Stimulated activated CD4-positive, alpha-beta T cell treated with anti-CD3 and anti-CD28 coated beads, Interleukin-2, amount 100 ng/mL, for 24 hours (primary cell): ENCODE measurements around the gene EDDM13.
"Not testable (repeated sequence)": the region's sequence is repeated elsewhere in the genome, so short reads cannot be mapped to it uniquely, and the experiment has no call there.

ENCODE experiments used
- DNase-seq, 2 donors: peaks; one replicate each; pipeline ENCODE4 v3.0.0-alpha.2; 2020

Gene EDDM13, protein sequence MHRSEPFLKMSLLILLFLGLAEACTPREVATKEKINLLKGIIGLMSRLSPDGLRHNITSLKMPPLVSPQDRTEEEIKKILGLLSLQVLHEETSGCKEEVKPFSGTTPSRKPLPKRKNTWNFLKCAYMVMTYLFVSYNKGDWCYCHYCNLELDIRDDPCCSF

GRCh38 chr19:56272161-56272798 is at the start of gene EDDM13:
TSS of gene EDDM13 (plus strand) at chr19:56272748. CDS start at chr19:56272835, 87 bp downstream.
- no peak for DNase-seq

DNA sequence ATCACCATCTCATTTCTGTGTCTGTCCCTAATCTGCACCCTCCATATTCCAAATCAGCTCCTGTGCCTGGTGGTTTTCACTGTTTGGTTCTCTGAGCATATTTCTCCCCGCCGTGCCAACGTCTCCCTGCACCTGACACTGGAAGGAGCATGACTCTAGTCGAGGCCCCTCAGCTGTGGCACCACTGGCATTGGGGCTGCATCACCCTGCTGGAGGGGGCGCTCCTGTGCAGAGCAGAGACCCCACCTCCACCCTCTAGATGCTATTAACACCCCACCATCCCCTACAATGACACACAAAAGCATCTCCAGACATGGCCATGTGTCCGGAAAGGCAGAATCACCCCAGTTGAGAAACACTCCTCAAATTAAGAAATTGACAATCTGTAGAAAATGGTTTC is 49.6 kb upstream of the EDDM13 start:
- no peak for DNase-seq

GRCh38 chr19:56223481-56223880 is 49.1 kb upstream of the EDDM13 start:
- no peak for DNase-seq

GRCh38 chr19:56245121-56245740 is 27.3 kb upstream of the EDDM13 start:
- no peak for DNase-seq

DNA sequence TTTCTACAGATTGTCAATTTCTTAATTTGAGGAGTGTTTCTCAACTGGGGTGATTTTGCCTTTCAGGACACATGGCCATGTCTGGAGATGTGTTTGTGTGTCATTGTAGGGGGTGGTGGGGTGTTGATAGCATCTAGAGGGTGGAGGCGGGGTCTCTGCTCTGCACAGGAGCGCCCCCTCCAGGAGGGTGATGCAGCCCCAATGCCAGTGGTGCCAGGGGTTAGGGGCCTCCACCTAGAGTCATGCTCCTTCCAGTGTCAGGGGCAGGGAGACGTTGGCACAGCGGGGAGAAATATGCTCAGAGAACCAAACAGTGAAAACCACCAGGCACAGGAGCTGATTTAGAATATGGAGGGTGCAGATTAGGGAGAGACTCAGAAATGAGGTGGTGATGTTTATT is 26.8 kb upstream of the EDDM13 start:
- DNase-seq = not testable (repeated sequence)

DNA sequence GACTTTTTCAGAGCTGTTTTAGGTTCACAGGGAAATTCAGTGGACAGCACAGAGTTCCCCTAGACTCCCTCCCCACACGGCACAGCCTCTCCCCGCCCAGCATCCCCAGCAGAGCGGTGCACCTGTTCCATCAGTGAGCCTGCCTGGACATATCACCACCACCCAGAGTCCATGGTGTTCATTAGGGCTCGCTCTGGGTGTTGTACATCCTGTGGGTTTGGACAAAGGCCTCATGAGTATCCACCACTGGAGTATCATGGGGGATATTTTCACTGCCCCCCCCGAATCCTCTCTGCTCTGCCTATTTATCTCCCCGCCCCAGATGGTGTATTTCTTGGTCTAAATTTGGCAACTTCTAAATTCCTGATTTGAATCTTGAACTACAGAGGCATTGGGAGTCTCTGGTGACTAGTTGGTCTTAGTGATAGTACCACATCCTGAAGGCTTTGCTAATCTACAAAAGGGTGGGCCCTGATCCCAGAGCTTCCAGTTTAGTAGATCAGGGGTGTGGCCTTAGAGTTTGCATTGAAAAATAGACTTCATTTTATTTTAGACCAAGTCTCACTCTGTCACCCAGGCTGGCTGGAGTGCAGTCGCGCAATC is 23.7 kb upstream of the EDDM13 start:
- not testable (repeated sequence) for DNase-seq

DNA sequence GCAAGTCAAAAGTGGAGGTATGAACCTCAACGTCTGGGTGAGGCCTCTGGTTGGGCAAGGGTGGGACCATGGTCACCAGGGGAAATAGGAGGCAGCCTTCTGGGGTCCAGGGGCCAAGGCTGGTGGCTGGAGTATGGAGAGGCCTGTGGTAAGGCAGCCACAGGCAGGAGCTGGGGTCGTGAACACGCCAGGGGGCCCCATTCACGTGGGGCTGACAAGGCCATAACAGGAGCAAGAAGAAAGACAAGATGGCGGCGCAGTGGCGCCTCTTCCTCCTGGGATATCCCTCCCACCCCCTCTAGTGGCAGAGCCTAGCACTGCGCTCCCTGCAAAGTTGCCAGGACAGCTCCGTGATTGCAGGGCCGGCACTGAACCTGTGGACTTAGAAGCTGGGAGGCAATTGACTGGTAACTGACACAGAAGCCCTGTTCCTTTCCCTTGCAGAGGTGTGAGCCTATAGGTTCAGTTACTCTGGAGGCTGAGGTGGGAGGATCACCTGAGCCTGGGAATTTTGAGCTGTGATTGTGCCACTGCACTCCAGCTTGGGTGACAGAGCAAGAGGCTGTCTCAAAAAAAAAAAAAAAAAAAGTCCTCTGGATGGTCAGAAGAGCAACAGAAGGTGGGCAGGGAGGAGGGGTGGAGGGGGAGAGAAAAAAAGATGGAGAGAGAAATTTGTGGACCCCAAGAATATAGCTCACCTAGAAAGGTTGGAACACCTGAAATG is 19.7 kb upstream of the EDDM13 start:
- DNase-seq = peak; percentile 80 to 82

DNA sequence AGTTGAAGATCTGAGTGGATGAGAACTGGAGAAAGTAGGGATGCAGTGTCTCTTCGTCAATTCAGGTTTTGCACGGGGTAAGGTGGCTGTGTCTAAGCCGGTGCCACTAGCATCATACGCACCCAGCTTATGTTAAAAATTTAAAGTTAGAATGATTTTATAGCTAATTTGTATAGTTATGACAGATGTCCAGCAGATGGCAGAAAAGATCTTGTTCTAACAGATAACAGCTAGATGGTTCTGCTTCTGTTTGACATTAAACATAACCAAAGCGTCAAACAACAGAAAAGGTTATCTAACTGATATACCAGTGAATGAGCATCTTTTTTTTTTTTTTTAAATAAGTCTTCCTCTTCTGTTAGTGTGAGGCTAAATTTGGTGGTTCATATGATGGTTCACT is 18.8 kb upstream of the EDDM13 start:
- DNase-seq = no peak

DNA sequence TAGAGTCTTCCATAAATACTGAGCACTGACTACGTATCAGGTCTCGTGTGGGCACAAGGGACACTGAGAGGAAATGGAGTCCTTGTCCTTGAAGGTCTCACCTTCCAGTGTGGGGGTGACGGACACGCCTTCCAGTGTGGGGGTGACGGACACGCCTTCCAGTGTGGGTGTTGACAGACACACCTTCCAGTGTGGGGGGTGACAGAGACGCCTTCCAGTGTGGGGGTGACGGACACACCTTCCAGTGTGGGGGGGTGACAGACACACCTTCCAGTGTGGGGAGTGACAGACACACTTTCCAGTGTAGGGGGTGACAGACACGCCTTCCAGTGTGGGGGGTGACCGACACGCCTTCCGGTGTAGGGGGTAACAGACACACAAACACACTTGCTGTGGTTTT is 14.3 kb upstream of the EDDM13 start:
- no peak for DNase-seq

GRCh38 chr19:56261145-56261544 is 11.4 kb upstream of the EDDM13 start:
- DNase-seq = no peak

DNA sequence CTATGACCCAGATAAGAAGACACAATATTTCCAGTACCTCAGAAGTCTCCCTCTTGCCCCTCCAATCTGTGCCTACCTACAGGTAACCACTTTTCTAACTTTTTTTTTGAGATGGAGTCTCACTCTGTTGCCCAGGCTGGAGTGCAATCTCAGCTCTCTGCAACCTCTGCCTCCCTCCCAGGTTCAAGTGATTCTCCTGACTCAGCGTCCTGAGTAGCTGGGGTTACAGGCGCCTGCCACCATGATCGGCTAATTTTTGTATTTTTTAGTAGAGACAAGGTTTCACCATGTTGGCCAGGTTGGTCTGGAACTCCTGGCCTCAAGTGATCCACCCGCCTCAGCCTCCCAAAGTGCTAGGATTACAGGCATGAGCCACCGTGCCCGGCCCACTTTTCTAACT is 10.6 kb upstream of the EDDM13 start:
- DNase-seq = not testable (repeated sequence)

- no peak for DNase-seq
These were observed 9.2 kb upstream of the EDDM13 start for GRCh38 chr19:56263319-56263718.

DNA sequence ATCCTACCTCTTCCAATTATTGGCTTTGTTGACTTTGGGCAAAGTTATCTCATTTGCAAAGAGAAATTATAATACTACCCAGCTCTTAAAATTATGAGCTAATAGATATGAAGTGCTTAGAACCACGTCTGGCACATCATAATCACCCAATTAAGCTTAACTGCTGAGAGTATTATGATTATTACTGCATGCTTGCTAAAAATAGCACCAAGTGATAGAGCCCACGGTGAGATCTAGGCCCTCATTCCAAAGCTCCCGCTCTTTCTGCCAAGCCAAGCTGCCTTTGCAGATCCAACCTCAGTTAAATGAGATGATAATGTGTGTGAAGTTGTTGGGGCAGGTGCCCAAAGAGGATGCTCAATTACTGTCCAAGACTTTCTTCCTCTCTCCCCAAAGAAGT is 6.5 kb upstream of the EDDM13 start:
- no peak for DNase-seq

GRCh38 chr19:56269348-56269747 is 3.2 kb upstream of the EDDM13 start:
- no peak for DNase-seq

GRCh38 chr19:56270676-56271075 is 1.9 kb upstream of the EDDM13 start:
- no peak for DNase-seq

GRCh38 chr19:56271151-56271550 is 1.4 kb upstream of the EDDM13 start:
- DNase-seq = no peak

DNA sequence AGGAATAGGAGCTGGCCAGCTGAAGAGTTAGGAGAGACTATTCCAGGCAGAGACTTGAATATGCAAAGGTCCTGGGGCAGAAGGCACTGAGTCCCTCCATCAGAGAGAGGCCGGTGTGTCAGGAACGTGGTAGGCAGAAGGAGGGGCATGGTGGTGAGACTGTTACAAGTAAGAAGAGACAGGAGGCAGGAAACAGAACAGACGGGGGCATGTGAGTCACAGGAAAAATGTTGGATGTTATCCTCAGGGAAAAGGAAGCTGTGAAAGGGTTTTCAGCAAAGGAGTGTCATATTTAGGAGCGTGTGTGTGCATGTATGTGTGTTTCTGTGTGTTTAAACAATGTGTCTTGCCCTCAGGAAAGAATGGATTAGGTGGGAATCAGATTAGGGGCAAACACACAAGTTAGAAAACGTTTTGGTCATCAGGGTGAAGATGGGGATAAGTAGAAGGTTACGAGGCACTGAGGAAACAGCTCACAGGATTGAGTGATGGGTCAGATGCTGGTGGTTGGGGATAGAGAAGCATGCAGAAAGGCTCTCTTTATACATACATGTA is 1.1 kb downstream of the EDDM13 start:
- DNase-seq = no peak

DNA sequence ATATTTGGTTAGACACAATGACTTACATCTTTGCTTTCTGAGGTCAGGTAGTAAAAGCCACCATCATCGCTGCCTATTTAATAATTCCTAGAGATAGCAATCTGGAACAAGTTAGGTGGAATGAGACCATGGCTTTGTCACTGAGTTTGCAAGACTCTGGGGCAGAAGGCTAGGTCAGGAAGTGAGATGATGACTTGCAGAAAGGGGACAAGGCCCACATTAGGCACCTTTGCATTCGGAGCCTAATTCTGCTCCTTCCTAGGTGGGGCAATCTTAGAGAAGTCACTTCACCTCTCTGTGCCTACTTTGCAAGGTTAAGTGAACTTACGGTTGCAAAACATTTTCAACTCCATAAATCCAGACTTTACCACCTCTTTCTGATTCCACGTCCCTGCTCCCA is 10.3 kb downstream of the EDDM13 start:
- no peak for DNase-seq

DNA sequence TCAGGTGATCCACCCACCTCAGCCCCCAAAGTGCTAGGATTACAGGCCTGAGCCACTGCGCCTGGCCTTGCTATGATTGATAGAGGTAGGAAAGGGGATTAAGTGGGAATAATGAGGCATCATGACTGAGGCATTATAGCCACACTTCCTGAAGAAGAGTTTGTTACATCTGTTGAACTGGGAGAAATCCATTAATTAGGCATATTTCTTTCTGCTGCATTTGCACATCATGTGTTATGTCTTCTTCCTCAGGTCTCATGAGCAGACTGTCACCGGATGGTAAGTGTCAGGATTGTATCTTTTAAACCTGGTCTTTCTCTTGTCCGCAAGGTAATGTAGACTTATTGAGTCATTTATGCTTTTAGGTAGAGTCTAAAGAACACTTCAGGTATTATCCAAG is 12.2 kb downstream of the EDDM13 start:
- DNase-seq = no peak

GRCh38 chr19:56290104-56290503 is 17.6 kb downstream of the EDDM13 start:
- no peak for DNase-seq

DNA sequence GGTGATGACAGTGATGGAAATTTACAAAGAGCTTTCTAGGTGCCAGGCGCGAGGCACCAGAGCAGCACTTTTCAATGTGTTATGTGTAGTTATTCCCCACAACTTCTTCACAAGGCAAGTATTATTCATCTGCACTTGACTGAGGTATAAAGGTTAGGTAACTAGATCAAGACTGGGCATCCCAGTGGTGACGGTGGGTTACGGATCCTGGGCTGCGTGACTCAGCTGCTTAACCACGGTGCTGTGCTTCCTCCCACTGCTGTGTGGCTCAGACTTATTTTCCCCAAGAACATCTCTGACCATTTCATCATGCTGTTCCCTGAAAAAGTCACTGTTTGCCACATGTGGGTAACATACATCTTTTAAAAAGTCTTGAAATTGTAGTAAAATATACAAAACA is 19.3 kb downstream of the EDDM13 start:
- DNase-seq = peak in 1 of 2 donors; percentile 3

- no peak for DNase-seq
These were observed 22.0 kb downstream of the EDDM13 start for GRCh38 chr19:56294549-56294948.
